K562 (cell line): Measurements from ENCODE around the gene ANKS1A. TPM values are rescaled to one million over a fixed set of nuclear protein-coding genes. Genes with fewer than 3 reads are reported as not detected.

Experiments used
- FOXK2 ChIP-seq, 2 experiments: fragments of 450-650 bp; IDR thresholded peaks in 1 of 2; conservative IDR thresholded peaks in 1 of 2; 2 replicates each; pipeline ENCODE4 v1.6.1; 2016; ENCODE audit warnings: low read depth in 2 of 2, mild to moderate bottlenecking in 1 of 2
- GTF2E2 ChIP-seq: fragments of 200-800 bp; sonication (Bioruptor generic); IDR thresholded peaks from 2 replicates; pipeline ENCODE4 v1.6.1; 2016; ENCODE audit warnings: missing genetic modification characterization, missing compliant biosample characterization
- PCBP2 ChIP-seq: fragments of 200-400 bp; formaldehyde crosslinking; IDR thresholded peaks from 2 replicates; pipeline ENCODE4 v1.6.1; 2018; ENCODE audit warnings: low read length, low read depth, mild to moderate bottlenecking, moderate library complexity; ENCODE audit not compliant: poor library complexity, severe bottlenecking
- PHTF2 ChIP-seq: fragments of 250-450 bp; sonication (Bioruptor Pico); IDR thresholded peaks from 2 replicates; pipeline ENCODE4 v1.5.0; 2021; ENCODE audit warnings: mild to moderate bottlenecking
- SRSF7 ChIP-seq: fragments of 200-400 bp; formaldehyde crosslinking; optimal IDR thresholded peaks from 2 replicates; pipeline ENCODE3; 2017; ENCODE audit warnings: mild to moderate bottlenecking, low read depth, low read length
- TOE1 ChIP-seq, 2 experiments: fragments of 450-650 bp in 1 of 2; sonication (generic) in 1 of 2; formaldehyde crosslinking in 1 of 2; IDR thresholded peaks; 2 replicates each; pipeline versions ENCODE4 v1.7.1 to v1.8.0; 2016 to 2022; ENCODE audit warnings: borderline replicate concordance in 2 of 2, mild to moderate bottlenecking in 2 of 2, antibody characterized with exemption in 1 of 2, inconsistent platforms in 1 of 2, low read depth in 1 of 2, missing genetic modification reagents in 1 of 2, moderate library complexity in 1 of 2
- ZNF589 ChIP-seq: fragments of 200-800 bp; sonication (Bioruptor generic); IDR thresholded peaks from 2 replicates; pipeline ENCODE4 v1.6.1; 2016; ENCODE audit warnings: low read depth, missing genetic modification characterization, missing compliant biosample characterization
- polyA plus RNA-seq, 8 experiments: library from polyadenylated mRNA; depleted of rRNA in 4 of 8; stranded (reverse) in 5 of 8; unstranded in 3 of 8; fragments of >200 nt; fragmentation: Nextera tagmentation in 2 of 8; fragmentation: Illumina TruSeq in 1 of 8; extraction: Ambion mirVana in 2 of 8; extraction: Trizol in 1 of 8; gene quantifications; 2 replicates each; pipeline versions ENCODE4 v1.2.1 to v1.2.3, GENCODE V29; 2011 to 2014; ENCODE audit warnings: inconsistent platforms in 1 of 8, missing spikeins in 1 of 8
- total RNA-seq, 7 experiments: library from RNA; depleted of rRNA in 6 of 7; stranded (reverse); fragments of >200 nt in 6 of 7; fragmentation: Illumina TruSeq in 2 of 7; extraction: Trizol in 2 of 7; gene quantifications; 2 replicates each; pipeline versions ENCODE4 v1.2.1 to v1.2.3, GENCODE V29; 2011 to 2021; ENCODE audit warnings: low replicate concordance in 1 of 7
- TF ChIP-seq, protein P1 (sequence below): fragments of 250-450 bp; sonication (Bioruptor Pico); IDR thresholded peaks from 2 replicates; pipeline ENCODE4 v1.5.1; 2021; ENCODE audit warnings: mild to moderate bottlenecking
- TF ChIP-seq, protein P2 (sequence below), 3 experiments: IDR thresholded peaks in 2 of 3; conservative IDR thresholded peaks in 1 of 3; 2 replicates each; pipeline ENCODE4 v1.5.1; 2011 to 2012; ENCODE audit warnings: low read length in 3 of 3, mild to moderate bottlenecking in 3 of 3, control low read depth in 2 of 3, improper control_type of control experiment in 1 of 3, inconsistent platforms in 1 of 3, low read depth in 1 of 3, mixed read lengths in 1 of 3, moderate library complexity in 1 of 3; ENCODE audit not compliant: insufficient read depth in 2 of 3
- TF ChIP-seq, protein P3 (sequence below): sonication (generic); formaldehyde crosslinking; IDR thresholded peaks from 2 replicates; pipeline ENCODE4 v1.8.0; 2022; ENCODE audit warnings: mild to moderate bottlenecking, missing genetic modification reagents, borderline replicate concordance

Gene ANKS1A
- total and polyA plus RNA-seq, 9 of the 15 experiments (the other 6 are each of a cell fraction or from before 2014, with no cell fraction given): 1.1 to 13.8 (median 5.3) TPM

DNA sequence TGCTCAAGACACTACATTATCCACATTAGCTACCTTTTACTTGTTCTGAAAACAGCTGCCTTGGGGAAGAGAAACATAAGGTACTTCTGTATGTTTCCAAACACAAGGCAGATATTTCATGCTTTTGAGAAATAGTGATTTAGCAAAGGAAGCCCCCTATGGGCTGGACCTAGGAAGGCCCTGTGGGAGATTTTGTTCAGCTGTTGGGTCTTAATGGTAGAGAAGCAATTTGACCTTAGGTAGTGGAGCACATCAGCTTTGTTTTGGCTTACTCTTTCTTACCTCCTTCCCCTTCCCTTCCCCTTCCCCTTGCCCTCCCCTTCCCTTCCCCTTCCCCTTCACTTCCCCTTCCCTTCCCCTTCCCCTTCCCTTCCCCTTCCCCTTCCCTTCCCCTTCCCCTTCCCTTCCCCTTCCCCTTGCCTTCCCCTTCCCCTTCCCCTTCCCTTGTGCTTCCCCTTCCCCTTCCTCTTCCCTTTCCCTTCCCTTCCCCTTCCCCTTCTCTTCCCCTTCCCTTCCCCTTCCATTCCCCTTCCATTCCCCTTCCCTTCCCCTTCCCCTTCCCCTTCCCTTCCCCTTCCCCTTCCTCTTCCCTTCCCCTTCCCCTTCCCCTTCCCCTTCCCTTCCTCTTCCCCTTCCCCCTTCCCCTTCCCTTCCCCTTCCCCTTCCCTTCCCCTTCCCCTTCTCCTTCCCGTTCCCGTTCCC is 84.6 kb downstream of the ANKS1A start (continued):
- TF ChIP-seq, protein P1, sequence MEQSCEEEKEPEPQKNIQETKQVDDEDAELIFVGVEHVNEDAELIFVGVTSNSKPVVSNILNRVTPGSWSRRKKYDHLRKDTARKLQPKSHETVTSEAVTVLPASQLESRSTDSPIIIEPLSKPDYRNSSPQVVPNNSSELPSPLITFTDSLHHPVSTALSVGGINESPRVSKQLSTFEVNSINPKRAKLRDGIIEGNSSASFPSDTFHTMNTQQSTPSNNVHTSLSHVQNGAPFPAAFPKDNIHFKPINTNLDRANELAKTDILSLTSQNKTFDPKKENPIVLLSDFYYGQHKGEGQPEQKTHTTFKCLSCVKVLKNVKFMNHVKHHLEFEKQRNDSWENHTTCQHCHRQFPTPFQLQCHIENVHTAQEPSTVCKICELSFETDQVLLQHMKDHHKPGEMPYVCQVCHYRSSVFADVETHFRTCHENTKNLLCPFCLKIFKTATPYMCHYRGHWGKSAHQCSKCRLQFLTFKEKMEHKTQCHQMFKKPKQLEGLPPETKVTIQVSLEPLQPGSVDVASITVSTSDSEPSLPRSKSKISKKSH: no peak
- TF ChIP-seq TOE1 (IDR thresholded peaks at IDR 0.05; ENCODE audit: borderline replicate concordance) (no peak), TOE1 (CRISPR knock-in tag; IDR thresholded peaks at IDR 0.05; ENCODE audit: borderline replicate concordance, low read depth) (no peak), GTF2E2 (no peak), ZNF589 (CRISPR knock-in tag) (no peak), PHTF2 (no peak), PCBP2 (peak; percentile 93), FOXK2 (conservative IDR thresholded peaks at IDR 0.05 in 1 of 2, IDR thresholded peaks at IDR 0.05 in 1 of 2; ENCODE audit: low read depth in 2 of 2) (no peak), SRSF7 (no peak)
- TF ChIP-seq, protein P2, sequence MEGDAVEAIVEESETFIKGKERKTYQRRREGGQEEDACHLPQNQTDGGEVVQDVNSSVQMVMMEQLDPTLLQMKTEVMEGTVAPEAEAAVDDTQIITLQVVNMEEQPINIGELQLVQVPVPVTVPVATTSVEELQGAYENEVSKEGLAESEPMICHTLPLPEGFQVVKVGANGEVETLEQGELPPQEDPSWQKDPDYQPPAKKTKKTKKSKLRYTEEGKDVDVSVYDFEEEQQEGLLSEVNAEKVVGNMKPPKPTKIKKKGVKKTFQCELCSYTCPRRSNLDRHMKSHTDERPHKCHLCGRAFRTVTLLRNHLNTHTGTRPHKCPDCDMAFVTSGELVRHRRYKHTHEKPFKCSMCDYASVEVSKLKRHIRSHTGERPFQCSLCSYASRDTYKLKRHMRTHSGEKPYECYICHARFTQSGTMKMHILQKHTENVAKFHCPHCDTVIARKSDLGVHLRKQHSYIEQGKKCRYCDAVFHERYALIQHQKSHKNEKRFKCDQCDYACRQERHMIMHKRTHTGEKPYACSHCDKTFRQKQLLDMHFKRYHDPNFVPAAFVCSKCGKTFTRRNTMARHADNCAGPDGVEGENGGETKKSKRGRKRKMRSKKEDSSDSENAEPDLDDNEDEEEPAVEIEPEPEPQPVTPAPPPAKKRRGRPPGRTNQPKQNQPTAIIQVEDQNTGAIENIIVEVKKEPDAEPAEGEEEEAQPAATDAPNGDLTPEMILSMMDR (IDR thresholded peaks at IDR 0.05 in 2 of 3, conservative IDR thresholded peaks at IDR 0.05 in 1 of 3; ENCODE audit: insufficient read depth in 2 of 3, low read depth in 1 of 3, low read length in 3 of 3): peak; percentile 23 to 47 (median 43); a peak in 5 of 6 replicates
- TF ChIP-seq, protein P3, sequence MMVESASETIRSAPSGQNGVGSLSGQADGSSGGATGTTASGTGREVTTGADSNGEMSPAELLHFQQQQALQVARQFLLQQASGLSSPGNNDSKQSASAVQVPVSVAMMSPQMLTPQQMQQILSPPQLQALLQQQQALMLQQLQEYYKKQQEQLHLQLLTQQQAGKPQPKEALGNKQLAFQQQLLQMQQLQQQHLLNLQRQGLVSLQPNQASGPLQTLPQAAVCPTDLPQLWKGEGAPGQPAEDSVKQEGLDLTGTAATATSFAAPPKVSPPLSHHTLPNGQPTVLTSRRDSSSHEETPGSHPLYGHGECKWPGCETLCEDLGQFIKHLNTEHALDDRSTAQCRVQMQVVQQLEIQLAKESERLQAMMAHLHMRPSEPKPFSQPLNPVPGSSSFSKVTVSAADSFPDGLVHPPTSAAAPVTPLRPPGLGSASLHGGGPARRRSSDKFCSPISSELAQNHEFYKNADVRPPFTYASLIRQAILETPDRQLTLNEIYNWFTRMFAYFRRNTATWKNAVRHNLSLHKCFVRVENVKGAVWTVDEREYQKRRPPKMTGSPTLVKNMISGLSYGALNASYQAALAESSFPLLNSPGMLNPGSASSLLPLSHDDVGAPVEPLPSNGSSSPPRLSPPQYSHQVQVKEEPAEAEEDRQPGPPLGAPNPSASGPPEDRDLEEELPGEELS (CRISPR knock-in tag): no peak
- TF ChIP-seq, all 486 proteins: peak for 6
